Measurements from ENCODE around the gene ITPRIPL2. TPM values are rescaled to one million over a fixed set of nuclear protein-coding genes. Genes with fewer than 3 reads are reported as not detected.

ITPRIPL2 gene
- total RNA-seq, 1 donor from 2014 or later, result 74.8 TPM

DNA sequence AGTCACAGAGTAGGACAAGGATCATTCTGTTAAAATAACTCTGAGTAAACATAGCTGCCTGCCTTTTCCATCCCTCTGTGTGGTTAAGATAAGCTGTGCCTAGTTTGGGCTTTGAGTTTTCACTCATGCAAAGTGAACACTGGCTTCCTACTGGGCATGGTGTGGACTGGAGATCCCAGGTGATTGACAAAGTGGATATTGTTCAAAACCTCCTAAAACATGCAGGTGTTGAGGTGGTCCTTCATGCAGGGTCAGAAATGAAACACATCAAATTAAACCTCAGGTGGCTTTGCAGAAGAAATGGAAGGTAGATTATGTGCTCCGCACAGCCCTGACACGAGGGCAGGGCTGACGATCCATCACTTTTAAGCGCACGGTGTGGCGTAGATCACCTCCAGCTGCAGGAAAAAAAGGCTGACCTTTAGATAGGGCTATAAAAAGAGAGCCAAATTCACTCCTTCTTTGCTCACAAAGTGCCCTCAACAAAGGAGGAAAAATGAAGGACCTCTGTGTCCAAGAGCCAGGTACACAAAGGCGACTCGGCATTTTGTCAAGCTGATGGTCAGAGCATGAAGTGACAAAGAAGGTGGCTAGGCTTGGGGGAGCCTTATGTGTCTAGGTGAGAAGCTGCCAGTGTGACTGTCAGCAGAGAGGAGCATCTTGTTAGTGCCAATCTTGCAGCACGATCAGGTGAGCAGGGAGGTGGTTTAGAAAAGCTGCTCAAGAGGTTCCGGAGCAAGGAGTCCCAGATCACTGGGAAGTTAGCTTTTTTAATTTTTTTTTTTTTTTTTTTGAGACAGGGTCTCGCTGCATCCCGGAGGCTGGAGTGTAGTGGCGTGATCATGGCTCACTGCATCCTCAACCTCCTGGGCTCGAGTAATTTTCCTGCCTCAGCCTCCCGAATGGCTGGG lies 19.9 kb upstream of the ITPRIPL2 start:
- DNase-seq (ENCODE audit: extremely low read depth, low read depth, low spot score), result no peak

- no peak for DNase-seq (ENCODE audit: extremely low read depth, low read depth, low spot score)
Measured at GRCh38 chr16:19094542-19095365, 19.0 kb upstream of the ITPRIPL2 start.

GRCh38 chr16:19095654-19096053 lies 18.1 kb upstream of the ITPRIPL2 start:
- DNase-seq (ENCODE audit: extremely low read depth, low read depth, low spot score), result no peak

DNA sequence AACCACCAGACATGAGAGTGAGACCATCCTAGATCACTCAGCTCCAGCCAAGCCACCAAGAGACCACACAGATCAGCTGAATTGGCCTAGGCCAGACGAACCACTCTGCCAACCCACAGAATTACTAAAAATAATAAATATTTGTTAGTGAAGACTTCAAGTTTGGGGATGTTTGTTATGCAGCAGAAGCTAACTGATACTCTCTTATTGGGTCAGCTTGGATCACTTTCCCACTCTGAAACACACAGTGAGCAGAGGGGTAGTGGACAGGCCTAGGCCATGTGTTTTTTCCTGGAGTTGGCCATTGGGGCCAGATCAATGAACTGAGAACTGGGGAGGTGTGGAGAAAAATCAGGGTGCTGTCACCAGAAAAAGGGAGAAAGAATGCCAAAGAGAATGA lies 15.6 kb upstream of the ITPRIPL2 start:
- no peak for DNase-seq (ENCODE audit: extremely low read depth, low read depth, low spot score)

DNA sequence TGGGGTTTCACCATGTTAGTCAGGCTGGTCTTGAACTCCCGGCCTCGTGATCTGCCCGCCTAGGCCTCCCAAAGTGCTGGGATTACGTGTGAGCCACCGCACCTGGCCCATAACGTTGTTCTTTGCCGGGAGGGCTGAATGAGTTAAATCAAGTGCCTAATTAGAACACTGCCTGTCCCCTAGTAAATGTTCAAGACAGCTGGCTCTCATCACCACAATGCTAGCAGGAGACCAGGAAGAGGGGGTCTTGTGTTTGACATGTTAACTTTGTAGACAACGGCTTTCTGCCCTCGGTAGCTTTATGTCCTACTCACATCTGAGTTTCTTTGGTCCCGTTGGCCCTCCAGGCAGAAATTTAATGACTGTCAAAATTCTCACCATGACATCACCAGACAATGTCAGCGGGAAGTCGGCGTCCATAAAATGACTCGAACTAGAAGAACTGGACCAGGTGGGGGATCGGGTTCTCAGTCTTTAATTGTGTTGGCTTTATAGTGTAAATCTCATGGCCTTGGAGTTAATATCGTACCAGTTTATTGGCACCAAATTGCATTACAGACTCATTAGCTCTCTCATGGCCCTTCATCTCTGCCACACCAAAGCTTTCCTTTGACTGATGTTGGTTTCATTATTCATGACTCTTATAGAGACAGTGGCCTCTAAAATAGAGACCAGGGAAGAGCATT lies 11.4 kb upstream of the ITPRIPL2 start:
- DNase-seq (ENCODE audit: extremely low read depth, low read depth, low spot score), result no peak

DNA sequence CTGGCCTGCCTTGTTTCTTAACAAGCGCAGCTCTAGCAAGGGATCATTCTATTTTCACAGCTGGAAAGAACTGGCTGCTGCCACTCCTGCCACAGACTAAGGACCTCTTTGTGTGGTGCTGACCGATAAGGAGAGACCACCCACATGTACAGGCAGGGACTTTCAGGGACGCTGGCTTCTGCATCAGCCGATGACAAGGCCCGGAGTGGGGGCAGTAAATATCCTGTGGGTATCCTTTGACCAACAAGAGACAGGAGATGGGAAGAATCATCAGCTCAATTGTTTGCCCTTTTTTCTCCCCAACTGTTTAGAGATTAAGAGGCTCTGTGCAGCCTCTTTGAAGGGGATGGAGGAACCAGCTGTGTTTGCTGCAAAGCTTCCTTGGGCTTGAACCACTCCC lies 9.2 kb upstream of the ITPRIPL2 start:
- DNase-seq (ENCODE audit: extremely low read depth, low read depth, low spot score), result no peak

DNA sequence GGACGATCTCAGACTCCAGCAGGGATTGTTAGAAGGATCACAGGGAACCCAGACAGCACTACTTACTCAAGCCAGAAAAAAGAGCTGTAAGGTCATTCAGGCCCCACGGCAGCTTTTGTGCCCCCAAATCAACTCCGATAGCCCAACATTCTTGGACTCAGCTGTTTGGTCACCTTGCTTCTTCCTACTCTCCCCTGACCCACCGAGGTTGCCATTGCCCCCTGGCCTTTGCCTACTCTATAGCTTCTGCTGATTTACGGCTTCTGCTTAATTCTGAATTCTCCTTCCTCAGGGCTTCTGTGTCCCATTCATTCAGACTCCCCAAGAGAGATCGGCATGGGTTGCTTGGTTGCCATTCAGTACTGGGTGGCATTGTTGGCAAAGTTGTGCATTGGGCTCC lies 8.6 kb upstream of the ITPRIPL2 start:
- DNase-seq (ENCODE audit: extremely low read depth, low read depth, low spot score), result no peak

DNA sequence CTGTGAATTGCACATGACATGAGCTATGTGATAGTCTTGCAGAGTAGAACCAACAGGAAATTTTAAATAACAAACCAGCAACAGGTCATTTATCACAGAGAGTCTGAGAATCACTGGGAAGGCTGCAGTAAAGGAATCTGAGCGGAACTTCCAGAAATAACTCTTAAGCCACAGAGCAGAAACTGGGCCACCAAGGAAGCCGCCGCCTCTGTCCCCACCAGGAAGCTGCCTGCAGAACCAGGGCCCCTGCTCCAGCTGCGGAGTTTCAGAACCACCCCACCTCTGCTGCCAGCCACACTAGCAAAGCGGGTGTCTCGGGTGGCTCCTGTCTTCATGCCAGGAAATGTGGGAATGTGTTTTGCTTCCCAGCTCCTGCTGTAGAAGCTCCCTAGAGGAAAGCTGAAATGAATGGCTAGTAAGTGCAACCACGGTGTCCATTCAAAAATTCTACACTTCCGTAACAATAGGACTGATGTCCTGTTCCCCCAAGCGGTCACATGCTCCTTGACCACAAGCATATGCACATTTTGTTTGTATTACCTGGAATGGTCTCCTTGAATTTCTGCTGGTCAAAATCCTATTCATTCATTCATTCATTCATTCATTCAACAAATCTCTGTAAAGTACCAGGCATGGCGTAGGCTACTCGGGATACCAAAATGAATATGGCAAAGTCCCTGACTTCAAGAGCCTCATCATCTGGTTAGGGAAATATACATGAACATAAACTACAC lies 7.7 kb upstream of the ITPRIPL2 start:
- DNase-seq (ENCODE audit: extremely low read depth, low read depth, low spot score), result no peak

- DNase-seq (ENCODE audit: extremely low read depth, low read depth, low spot score), result no peak
Measured at GRCh38 chr16:19106625-19107020, 7.1 kb upstream of the ITPRIPL2 start.

DNA sequence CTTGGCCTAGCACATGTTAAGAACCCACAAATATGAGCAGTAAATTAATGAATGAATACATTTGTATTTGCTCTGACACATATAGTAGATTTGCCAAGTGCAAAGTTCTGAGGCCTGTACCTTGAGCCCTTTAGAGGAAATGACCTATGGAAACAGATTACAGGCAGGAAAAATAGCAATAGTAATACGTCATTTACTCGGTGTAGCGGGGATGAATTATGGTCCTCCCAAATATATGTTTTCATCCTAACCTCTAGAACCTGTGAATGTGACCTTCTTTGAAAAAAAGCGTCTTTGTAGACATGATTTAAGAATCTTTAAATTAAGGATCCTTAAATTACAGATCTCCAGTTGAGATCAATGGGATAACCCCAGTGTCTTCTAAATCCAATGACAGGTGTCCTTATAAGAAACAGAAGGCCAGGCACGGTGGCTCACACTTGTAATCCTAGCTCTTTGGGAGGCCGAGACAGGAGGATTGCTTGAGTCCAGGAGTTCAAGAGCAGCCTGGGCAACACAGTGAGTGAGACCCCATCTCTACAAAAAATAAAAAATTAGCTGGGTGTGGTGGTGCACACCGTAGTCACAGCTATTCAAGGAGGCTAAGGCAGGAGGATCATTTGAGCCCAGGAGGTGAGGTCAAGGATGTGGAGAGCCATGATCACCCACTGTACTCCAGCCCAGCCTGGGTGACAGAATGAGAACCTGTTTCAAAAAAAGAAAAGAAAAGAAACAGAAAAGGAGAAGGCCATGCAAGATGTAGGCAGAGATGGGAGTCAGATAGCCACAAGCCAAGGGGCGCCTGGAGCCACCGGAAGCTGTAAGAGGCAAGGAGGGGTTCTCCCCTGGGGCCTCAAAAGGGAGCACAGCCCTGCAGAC lies 5.1 kb upstream of the ITPRIPL2 start:
- no peak for DNase-seq (ENCODE audit: extremely low read depth, low read depth, low spot score)

DNA sequence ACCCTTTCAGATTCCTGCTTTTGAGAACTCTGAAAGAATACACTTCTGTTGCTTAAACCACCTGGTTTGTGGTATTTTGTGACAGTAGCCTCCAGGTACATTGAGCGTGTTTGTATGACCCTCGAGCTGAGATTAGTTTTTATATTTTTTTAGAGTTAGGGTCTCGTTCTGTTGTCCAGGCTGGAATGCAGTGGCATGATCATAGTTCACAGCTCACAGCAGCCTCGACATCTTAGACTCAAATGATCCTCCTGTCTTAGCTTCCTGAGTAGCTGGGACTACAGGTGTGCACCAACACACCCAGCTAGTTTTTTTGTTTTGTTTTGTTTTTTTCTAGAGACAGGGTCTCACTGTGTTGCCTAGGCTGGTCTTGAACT lies 4.5 kb upstream of the ITPRIPL2 start:
- no peak for DNase-seq (ENCODE audit: extremely low read depth, low read depth, low spot score)

DNA sequence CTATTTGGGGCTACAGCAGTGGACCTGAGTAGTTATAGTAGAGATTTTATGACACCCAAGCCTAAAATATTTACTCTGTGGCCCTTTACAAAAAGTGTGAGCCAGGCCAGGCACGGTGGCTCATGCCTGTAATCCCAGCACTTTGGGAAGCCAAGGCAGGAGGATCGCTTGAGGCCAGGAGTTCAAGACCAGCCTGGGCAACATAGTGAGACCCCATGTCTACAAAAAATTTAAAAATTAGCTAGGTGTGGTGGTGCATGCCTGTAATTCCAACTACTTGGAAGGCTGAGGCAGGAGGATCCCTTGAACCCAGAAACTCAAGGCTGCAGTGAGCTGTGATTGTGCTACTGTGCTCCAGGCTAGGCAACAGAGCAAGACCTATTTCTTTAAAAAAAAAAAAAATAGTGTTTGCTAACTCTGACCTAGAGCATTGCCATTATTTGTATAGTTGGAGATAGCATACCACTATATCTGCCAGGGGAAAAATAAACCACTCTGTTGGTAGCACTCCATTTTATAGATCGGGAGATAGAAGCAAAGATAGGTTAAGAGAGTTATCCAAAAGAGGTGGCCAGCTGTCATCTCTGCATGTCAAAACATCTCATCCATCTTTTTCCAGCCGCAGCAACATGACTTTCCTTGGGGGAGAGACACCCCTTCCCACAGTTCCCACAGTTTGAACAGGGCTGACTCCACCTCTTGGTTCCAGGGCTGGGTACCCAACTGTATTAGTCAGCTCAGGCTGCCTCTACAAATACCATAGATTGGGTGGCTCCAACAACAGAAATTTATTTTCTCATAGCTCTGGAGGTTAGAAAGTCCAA lies 3.0 kb upstream of the ITPRIPL2 start:
- DNase-seq (ENCODE audit: extremely low read depth, low read depth, low spot score), result no peak

DNA sequence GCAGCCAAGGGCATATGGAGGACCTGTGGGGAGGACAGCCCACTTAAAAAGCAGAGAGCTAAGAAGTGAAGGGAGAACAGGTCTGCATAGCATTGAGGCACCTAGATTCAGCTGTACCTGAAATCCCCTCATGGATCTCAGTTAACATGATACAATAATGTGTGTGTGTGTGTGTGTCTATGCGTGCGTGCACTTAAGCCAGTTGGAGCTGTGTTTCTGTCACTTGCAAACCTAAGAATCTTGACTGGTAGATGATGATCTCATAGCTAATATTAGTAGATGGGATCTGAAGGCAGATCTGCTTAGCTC lies 1.7 kb upstream of the ITPRIPL2 start:
- DNase-seq (ENCODE audit: extremely low read depth, low read depth, low spot score), result no peak

DNA sequence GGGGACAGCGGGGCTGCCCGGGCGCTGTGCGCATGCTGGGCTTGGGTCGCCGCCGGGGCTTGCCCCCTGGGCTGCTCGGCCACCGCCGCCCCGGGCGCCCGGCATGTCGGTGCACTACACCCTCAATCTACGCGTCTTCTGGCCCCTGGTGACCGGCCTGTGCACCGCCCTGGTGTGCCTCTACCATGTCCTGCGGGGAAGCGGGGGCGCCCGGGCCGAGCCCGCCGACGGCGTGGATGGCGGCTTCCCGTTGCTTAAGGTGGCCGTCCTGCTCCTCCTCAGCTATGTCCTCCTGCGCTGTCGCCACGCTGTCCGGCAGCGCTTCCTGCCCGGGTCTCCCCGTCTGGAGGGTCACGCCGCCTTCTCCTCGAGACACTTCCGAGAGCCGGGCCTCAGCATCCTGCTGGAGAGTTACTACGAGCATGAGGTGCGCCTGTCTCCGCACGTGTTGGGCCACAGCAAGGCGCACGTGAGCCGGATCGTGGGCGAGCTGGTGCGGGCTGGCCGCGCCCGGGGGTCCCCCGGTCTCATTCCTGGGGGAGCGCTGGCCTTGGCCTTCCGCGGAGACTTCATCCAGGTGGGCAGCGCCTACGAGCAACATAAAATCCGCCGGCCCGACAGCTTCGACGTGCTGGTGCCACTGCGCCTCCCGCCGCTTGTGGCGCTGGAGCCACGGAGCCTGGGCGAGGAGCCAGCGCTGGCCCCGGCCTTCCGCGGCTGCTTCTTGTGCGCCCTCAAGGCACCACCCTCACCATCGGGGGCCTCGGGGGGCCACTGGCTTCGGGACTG lies 789 bp downstream of the ITPRIPL2 start:
- DNase-seq (ENCODE audit: extremely low read depth, low read depth, low spot score), result no peak

DNA sequence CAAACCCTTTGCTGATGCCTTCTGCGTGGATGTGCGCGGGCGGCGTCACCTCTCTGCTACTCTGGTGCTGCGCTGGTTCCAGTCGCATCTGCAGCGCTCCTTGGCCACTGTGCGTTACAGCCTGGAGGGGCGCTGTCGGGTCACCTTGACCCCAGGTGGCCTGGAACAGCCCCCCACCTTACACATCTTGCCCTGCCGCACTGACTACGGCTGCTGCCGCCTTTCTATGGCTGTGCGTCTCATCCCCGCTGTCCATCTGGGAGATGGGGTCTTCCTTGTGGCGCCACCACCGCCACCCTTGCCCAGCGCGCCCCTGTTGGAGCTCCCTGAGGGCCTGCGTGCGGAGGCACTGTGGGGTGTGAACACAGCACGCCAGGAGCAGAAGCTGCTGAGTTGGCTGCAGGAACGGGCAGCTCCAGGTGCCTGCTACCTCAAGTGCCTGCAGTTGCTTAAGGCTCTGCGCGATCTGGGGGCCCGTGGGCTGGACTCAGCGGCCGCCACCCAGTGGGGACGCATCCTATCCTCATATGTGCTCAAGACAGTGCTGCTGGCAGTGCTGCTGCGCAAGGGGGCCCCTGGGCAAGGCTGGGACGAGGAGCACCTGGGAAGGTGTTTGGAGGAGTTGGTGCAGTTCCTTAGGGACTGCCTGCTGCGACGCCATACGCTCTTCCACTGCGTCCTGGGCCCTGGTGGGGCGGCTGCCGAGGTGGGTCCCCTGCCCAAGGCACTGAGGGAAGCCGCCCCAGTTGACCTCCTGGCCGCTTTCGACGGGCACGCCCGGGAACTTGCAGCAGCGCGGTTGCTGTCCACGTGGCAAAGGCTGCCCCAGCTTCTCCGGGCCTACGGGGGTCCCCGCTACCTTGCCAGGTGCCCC lies 1.6 kb downstream of the ITPRIPL2 start:
- no peak for DNase-seq (ENCODE audit: extremely low read depth, low read depth, low spot score)

- DNase-seq (ENCODE audit: extremely low read depth, low read depth, low spot score), result no peak
Measured at GRCh38 chr16:19116711-19117449, 3.1 kb downstream of the ITPRIPL2 start.

Data from glomerular endothelial cell (primary cell).